ENCODE data around the gene COL18A1. TPM values are rescaled to one million over a fixed set of nuclear protein-coding genes. Genes with fewer than 3 reads are reported as not detected.
"Not testable (repeated sequence)": the region's sequence is repeated elsewhere in the genome, so short reads cannot be mapped to it uniquely, and the experiment has no call there.

Gene COL18A1
- total RNA-seq, 1 experiment from 2014 or later = 3.4 TPM

DNA sequence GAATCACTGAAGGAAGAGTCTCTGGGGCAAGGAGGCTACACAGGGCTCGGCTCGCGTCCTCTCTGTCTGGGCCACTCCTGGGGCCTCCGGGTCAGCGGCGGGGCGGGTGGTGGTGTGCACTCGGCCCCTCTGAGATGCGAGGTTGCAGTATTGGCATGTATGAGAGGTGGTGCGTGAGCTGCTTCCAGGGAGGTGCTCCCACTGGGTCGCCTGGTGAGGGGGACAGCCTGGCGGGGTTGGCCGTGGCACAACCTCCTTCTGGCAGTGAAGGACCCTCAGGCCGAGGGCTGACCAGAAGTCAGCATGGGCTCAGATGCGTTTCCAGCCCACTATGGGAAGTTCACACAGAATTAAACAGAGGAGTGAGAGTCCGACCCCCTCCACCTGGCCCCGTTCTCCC, 38.5 kb upstream of the COL18A1 start:
- peaks cover 29% of the 10 kb centered on the region for H3K4me1 Mint-ChIP-seq (ENCODE audit: insufficient read depth, unreplicated experiment)

DNA sequence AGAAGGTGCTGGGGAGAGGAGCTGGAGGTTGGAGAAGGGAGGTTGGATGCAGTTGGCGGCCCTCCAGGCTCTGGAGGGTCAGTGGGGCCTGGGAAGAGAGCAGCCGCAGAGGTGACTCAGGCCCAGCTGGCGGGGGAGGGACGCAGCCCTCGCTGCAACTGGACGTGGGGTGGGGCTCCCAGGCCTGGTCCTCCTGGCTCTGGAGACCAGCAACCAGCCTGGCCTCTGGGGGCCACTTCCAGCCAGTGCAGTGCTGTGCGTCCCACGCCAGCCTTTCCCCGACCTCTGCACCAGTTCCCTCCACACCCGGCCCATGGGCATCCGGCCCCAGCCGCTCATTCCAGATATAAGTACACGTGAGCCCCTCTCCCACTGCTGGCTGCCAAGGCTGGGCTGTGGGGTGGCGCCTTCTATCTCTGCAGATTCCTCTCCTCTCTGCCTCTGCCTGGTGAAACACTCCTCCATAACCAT, 38.0 kb upstream of the COL18A1 start:
- H3K4me3 Mint-ChIP-seq (ENCODE audit: unreplicated experiment) = no peak overlapping the region
- H3K4me1 Mint-ChIP-seq (ENCODE audit: insufficient read depth, unreplicated experiment) = peaks cover 29% of the 10 kb centered on the region
- H3K9me3 Mint-ChIP-seq (ENCODE audit: unreplicated experiment) = no peaks in the 10 kb centered on the region
- TF ChIP-seq, protein P1, sequence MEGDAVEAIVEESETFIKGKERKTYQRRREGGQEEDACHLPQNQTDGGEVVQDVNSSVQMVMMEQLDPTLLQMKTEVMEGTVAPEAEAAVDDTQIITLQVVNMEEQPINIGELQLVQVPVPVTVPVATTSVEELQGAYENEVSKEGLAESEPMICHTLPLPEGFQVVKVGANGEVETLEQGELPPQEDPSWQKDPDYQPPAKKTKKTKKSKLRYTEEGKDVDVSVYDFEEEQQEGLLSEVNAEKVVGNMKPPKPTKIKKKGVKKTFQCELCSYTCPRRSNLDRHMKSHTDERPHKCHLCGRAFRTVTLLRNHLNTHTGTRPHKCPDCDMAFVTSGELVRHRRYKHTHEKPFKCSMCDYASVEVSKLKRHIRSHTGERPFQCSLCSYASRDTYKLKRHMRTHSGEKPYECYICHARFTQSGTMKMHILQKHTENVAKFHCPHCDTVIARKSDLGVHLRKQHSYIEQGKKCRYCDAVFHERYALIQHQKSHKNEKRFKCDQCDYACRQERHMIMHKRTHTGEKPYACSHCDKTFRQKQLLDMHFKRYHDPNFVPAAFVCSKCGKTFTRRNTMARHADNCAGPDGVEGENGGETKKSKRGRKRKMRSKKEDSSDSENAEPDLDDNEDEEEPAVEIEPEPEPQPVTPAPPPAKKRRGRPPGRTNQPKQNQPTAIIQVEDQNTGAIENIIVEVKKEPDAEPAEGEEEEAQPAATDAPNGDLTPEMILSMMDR (IDR thresholded peaks at IDR 0.05; ENCODE audit: unreplicated experiment) = no peak
- peak overlapping the region; percentile 73 for H3K27ac Mint-ChIP-seq (ENCODE audit: low read depth, unreplicated experiment)
- H3K36me3 Mint-ChIP-seq (ENCODE audit: insufficient read depth, unreplicated experiment) = no peaks in the 10 kb centered on the region
- CTCF ChIA-PET = interaction anchor here (0.6 kb wide), 1 partner anchor 157 kb away, joined by 3 read pairs; no protein-coding TSS in a partner anchor
- intact Hi-C loops (cut with micrococcal nuclease) = no loop called here
- DNase-seq (ENCODE audit: unreplicated experiment) = peak; percentile 88
- H3K27me3 Mint-ChIP-seq (ENCODE audit: insufficient read depth, unreplicated experiment) = no peaks in the 10 kb centered on the region
- no TSS peak for BruUV-seq (replicated peaks)
- POLR2A ChIA-PET = no interaction called here

More for the DNA sequence above, 38.5 kb upstream of the COL18A1 start:
- no peak for DNase-seq (ENCODE audit: unreplicated experiment)
- POLR2A ChIA-PET = interaction anchor here (0.6 kb wide), 1 partner anchor 25 kb away, joined by 3 read pairs; no protein-coding TSS in a partner anchor
- TF ChIP-seq, protein P1 (IDR thresholded peaks at IDR 0.05; ENCODE audit: unreplicated experiment) = no peak
- H3K27me3 Mint-ChIP-seq (ENCODE audit: insufficient read depth, unreplicated experiment) = no peaks in the 10 kb centered on the region
- no TSS peak for BruUV-seq (replicated peaks)
- H3K4me3 Mint-ChIP-seq (ENCODE audit: unreplicated experiment) = no peak overlapping the region
- peak overlapping the region; percentile 73 for H3K27ac Mint-ChIP-seq (ENCODE audit: low read depth, unreplicated experiment)
- CTCF ChIA-PET = no interaction called here
- intact Hi-C loops (cut with micrococcal nuclease) = no loop called here
- H3K9me3 Mint-ChIP-seq (ENCODE audit: unreplicated experiment) = no peaks in the 10 kb centered on the region
- no peaks in the 10 kb centered on the region for H3K36me3 Mint-ChIP-seq (ENCODE audit: insufficient read depth, unreplicated experiment)

DNA sequence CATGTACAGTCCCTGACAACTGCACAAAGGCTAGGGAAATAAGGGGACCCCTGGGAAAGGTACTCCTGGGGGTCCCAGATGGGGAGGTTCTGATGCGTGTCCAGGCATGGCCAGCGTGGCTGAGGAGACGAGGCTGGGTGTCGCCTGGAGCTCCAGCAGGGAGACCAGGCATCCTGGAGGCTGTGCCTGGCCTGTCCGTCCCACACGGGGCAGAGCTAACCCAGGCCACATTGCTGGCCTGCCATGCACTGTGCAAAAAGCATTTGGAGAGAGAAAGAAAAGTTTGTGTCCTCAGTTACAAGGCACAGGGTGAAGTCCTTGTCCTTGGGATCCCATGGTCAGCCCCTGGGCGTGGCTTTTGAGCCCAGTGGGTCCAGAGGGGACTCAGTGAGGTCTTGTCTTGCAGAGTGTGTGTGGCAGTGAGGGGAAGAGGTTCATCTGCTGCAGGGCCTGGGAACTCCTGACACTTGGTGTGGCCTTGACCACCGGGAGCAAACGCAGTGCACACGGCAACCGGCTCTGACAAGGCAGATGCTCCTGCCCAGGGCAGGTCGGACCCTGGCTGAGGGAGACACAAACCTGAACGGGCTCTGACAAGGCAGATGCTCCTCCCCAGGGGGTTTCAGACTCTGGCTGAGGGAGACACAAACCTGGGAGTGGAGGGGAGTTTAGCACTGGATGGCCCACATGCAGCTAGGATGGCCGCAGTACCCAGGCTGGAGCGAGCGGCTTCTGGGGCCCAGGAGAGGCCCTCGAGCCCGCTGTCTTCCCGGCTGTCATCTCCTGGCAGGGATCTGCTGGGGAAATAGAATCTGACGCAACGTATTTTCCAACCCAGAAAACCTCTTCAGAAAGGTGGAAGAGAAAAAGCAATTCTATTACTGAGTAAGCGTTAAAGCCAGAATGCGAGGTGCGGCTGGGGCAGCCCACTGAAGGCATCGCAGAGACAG, 37.3 kb upstream of the COL18A1 start:
- ChIA-PET CTCF (interaction anchor here (0.6 kb wide), 1 partner anchor 156 kb away, joined by 3 read pairs; no protein-coding TSS in a partner anchor), POLR2A (no interaction called here)
- Mint-ChIP-seq H3K4me1 (ENCODE audit: insufficient read depth, unreplicated experiment) (peaks cover 31% of the 10 kb centered on the region), H3K27me3 (ENCODE audit: insufficient read depth, unreplicated experiment) (no peaks in the 10 kb centered on the region), H3K27ac (ENCODE audit: low read depth, unreplicated experiment) (no peak overlapping the region), H3K36me3 (ENCODE audit: insufficient read depth, unreplicated experiment) (peaks cover 2% of the 10 kb centered on the region), H3K4me3 (ENCODE audit: unreplicated experiment) (no peak overlapping the region), H3K9me3 (ENCODE audit: unreplicated experiment) (no peaks in the 10 kb centered on the region)
- BruUV-seq (replicated peaks) = no TSS peak
- no peak for DNase-seq (ENCODE audit: unreplicated experiment)
- intact Hi-C loops (cut with micrococcal nuclease) = no loop called here
- TF ChIP-seq, protein P1 (IDR thresholded peaks at IDR 0.05; ENCODE audit: unreplicated experiment) = no peak

DNA sequence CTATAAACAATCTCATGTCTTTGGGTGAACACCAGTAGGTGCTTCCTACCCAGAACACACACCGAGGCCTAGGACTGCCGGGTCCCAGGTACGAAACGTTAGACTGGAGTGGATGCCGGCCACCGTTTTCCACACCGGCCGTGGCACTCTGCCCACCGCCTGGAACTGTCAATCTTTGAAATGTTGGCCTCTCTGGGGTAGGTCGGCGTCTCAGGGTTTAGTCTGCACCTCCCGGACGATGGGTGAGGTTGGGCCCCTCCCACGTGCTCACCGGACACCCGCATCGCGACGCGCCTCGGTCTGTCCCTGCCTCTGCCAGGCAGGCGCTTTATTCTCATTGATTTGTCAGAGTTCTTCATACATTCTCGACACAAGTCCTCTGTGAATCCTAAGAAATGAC, 35.9 kb upstream of the COL18A1 start:
- H3K4me3 Mint-ChIP-seq (ENCODE audit: unreplicated experiment); POLR2A ChIA-PET; CTCF ChIA-PET; BruUV-seq (replicated peaks); DNase-seq (ENCODE audit: unreplicated experiment); H3K27me3 Mint-ChIP-seq (ENCODE audit: insufficient read depth, unreplicated experiment); H3K9me3 Mint-ChIP-seq (ENCODE audit: unreplicated experiment); H3K36me3 Mint-ChIP-seq (ENCODE audit: insufficient read depth, unreplicated experiment); H3K27ac Mint-ChIP-seq (ENCODE audit: low read depth, unreplicated experiment); intact Hi-C loops (cut with micrococcal nuclease): not testable (repeated sequence)
- H3K4me1 Mint-ChIP-seq (ENCODE audit: insufficient read depth, unreplicated experiment) = peaks cover 31% of the 10 kb centered on the region

All from MCF 10A (cell line).